GM12872 (cell line): ENCODE measurements around the gene SAFB.

ENCODE experiments used
- CTCF ChIP-seq: IDR thresholded peaks from 3 replicates; pipeline ENCODE4 v1.5.1; 2011; ENCODE audit warnings: low read depth, mild to moderate bottlenecking, low read length, moderate library complexity; ENCODE audit not compliant: insufficient read depth

SAFB gene

DNA sequence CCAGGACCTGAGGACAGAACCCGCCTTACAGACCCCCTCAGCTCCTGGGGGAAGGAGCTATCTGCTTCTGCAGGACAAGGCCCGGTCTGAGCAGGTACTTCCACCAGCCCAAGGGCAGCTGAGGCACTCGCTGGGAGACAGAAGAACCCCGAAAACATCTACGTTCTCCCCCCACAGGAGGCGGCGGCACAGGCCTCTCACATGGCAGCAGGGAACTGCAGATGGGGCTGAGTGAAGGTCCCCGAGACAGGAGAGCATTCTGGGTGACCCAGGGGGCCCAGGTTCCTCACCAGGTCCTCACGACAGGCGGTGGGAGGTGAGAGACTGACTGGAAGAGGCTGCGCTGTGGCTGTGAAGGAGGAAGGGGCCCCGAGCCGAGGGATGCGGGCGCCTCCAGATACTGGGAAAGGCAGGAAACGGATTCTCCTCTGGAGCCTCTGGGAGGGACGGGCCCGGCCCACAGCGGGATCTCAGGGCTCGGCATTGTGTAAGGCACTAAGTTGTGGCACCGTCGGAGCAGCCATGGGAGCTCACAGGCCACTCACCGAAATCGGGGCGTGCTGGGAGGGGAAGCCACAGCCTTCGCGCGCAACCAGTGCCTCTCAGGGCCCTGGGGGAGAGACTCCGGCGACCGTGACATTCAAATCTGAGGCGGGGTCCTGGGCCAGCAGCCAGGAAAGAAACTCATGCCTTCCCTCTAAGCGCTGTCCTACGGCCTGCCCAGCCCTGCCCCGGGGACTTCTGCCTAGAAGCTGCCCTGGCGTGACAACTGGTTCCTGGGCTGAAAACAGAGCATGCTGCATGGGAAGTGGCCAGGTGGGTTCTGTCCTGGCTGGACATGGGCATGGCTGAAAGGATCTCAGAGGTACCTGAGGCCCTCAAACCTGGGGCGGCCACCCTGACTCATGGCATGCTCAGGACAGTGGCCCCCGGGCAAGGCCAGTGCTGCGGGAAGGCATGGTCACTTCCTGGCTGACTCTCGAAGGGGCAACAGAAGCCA lies 81.2 kb downstream of the SAFB start:
- no peak for TF ChIP-seq CTCF

DNA sequence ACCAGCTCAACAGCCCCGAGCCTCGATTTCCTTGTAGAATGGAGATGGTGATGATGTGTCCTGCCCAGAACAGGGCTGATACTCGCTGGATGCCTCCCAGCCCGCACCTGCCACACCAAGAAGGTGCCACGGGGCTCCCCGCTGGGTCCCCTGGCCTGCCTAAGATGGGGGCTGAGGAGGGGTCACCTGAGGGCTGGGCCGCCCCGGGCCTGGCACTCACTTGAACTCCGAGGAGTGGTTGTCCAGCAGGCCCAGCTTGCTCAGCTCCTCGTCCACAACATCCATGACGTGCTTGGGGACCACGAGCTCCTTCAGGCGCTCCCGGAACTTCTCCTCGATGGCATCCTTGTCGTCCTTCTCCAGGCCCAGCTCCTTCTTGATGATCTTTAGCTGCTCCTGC lies 82.7 kb downstream of the SAFB start:
- TF ChIP-seq CTCF = no peak

GRCh38 chr19:5706876-5707573 lies 84.1 kb downstream of the SAFB start:
- no peak for TF ChIP-seq CTCF

DNA sequence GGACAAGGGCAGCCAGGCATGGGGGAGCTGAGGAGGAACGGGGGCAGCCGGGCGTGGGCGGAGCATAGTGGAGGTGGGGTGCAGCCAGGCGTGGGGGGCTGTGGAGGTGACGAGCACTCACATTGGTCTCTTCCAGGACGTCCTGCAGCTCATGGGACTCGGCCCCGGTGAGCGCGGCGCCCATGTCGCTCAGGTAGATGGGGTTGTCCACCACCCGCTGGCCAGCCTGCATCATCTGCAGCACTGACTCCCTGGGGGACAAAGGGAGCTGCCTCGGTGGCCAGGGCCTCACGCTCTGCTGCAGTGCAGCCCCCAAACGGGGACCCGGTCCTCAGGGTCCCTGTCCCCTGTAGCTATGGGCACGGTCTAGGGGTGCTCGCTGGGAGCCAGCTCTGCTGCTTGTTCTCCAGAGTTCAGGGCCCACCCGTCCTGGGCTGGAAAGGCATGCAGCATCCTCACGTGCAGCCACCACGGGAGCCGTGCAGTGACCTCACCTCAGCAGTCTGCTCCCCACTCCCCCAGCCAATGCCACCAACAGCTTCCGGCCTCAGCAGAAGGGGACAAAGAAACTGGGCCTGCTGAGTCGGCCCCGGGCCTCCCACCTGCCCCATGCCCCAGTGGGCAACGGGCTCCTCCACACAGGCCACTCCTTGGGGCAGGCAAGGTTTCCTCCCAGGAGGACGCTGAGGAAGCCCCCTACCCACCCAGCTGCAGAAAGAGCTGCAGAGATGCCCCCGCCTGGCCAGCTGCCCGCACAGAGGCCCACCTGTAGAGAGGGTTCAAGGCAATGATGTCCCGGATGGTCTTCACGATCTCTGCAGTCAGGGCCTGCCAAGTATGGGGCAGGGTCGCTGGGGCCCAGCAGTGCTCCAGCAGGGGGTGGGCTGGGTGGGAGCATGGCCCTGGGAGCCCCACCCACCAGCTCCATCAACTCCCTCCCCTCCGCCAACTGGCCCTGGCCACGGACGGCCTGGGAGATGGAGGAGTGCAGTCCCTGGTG lies 85.0 kb downstream of the SAFB start:
- TF ChIP-seq CTCF = no peak

DNA sequence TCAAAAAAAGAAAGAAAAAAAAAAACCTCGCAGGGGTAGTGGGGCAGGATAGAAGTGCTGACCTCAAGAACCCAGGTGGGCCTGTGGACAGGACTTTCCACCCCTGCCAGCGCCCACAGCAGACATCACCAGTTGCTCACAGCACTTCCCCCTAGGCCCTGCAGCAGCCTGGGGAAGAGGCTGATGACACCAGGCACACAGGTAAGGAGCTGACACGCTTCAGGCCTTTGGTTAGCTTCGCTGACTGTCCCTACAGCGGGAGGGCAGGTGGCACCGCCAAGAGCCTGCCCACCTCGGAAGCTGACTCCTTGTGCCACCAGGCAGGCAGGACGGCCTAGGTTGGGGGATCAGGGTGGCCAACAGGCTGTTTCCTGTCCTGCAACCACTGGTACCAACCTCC lies 88.1 kb downstream of the SAFB start:
- no peak for TF ChIP-seq CTCF

GRCh38 chr19:5711713-5712161 lies 88.9 kb downstream of the SAFB start:
- no peak for TF ChIP-seq CTCF

DNA sequence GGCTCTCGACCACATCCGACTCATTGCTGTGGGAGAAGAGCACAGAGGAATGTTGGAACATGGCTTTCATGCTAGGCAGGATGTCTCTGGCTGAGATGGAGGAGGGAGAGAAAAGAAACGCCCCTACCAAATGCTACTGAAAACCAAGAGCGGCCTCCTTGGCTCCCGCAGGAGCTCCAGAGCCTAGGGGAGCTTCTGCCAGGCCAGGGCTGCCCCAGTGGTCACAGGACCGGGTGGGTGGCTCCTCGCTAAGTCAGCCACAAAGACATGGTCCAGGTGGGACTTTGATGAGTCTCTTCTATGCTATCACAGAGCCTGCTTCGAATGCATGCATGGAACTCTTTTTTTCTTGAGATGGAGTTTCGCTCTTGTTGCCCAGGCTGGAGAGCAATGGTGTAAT lies 90.3 kb downstream of the SAFB start:
- no peak for TF ChIP-seq CTCF
